ENCODE measurements around the gene RPS18. TPM values are rescaled to one million over a fixed set of nuclear protein-coding genes. Genes with fewer than 3 reads are reported as not detected.

Gene RPS18
- total RNA-seq, 1 experiment from 2014 or later: 3,216 TPM

GRCh38 chr6:33314943-33315792 is 43.3 kb downstream of the RPS18 start:
- H4K20me1 ChIP-seq (ENCODE audit: control insufficient read depth, insufficient read depth, insufficient read length): no peaks in the 10 kb centered on the region
- H2BK5ac ChIP-seq (ENCODE audit: insufficient read length, low read length): no peak overlapping the region
- H3K4me2 ChIP-seq (ENCODE audit: insufficient read depth, insufficient read length, low read length): peak overlapping the region; percentile 92
- H2AK5ac ChIP-seq (ENCODE audit: insufficient read length, low read length): no peak overlapping the region
- H2BK12ac ChIP-seq (ENCODE audit: insufficient read length, low read depth, low read length): no peak overlapping the region
- H4K91ac ChIP-seq (ENCODE audit: insufficient read length, low read depth, low read length): no peak overlapping the region
- H2BK20ac ChIP-seq (ENCODE audit: low read depth, low read length, poor library complexity, severe bottlenecking): no peak overlapping the region
- no peak overlapping the region for H4K5ac ChIP-seq (ENCODE audit: insufficient read length, low read depth, low read length)
- H3K4ac ChIP-seq (ENCODE audit: low read depth, low read length): no peak overlapping the region
- DNase-seq: peak; percentile 79
- peaks cover 47 to 52% of the 10 kb centered on the region in 2 experiments for H3K4me1 Mint-ChIP-seq
- peaks cover 31% of the 10 kb centered on the region for H3K23me2 ChIP-seq (ENCODE audit: insufficient read length, low read depth, low read length, poor library complexity, severe bottlenecking)
- no CpG with 5 or more reads among the region's 47 CpGs for WGBS (ENCODE audit: extremely low coverage, insufficient read length, low lambda C conversion rate)
- no peaks in the 10 kb centered on the region for H3K4me1 ChIP-seq (ENCODE audit: insufficient read depth, low read length)
- H3K56ac ChIP-seq (ENCODE audit: insufficient read length, low read depth, low read length): no peak overlapping the region
- H3K9ac ChIP-seq (ENCODE audit: extremely low read depth, insufficient read length, low read length): no peak overlapping the region
- no peaks in the 10 kb centered on the region for H3K9me3 Mint-ChIP-seq
- H3K27ac ChIP-seq (ENCODE audit: insufficient read length, low read depth, low read length): no peak overlapping the region
- no peak overlapping the region for H3K14ac ChIP-seq (ENCODE audit: insufficient read depth, low read length)
- no peak for TF ChIP-seq CTCF (conservative IDR thresholded peaks at IDR 0.05)
- H3K23ac ChIP-seq (ENCODE audit: insufficient read length, low read depth, low read length): no peak overlapping the region
- H3K79me2 ChIP-seq (ENCODE audit: insufficient read depth, low read length): no peaks in the 10 kb centered on the region; the same call in 1 of the 2 replicates
- no peak overlapping the region for H2BK120ac ChIP-seq (ENCODE audit: low read depth, low read length, poor library complexity, severe bottlenecking)
- H3K79me1 ChIP-seq (ENCODE audit: insufficient read depth, low read depth, low read length, poor library complexity, severe bottlenecking): peaks cover under 1% of the 10 kb centered on the region
- no peaks in the 10 kb centered on the region for H3K27me3 ChIP-seq (ENCODE audit: insufficient read depth, low read length)
- H3K27me3 Mint-ChIP-seq (ENCODE audit: low read depth): no peaks in the 10 kb centered on the region; the same call in 1 of the 2 replicates
- H4K8ac ChIP-seq (replicated peaks; ENCODE audit: insufficient read length, low read depth, low read length): no peak overlapping the region
- H2AFZ ChIP-seq (ENCODE audit: low read length): no peak overlapping the region
- no peaks in the 10 kb centered on the region for H3K9me3 ChIP-seq (ENCODE audit: control insufficient read depth, low read depth, low read length)
- H3K27ac Mint-ChIP-seq: peak overlapping the region in 1 of 3 experiments; percentile 68; a peak in 2 of 7 replicates
- no peak overlapping the region for H2BK15ac ChIP-seq (ENCODE audit: low read depth, low read length)
- H3K18ac ChIP-seq (ENCODE audit: insufficient read length, low read depth, low read length): peak overlapping the region; percentile 9
- no peak overlapping the region for H3T11ph ChIP-seq (ENCODE audit: low read length)
- H3K36me3 Mint-ChIP-seq (ENCODE audit: insufficient read depth in 1 of 3, low read depth in 3 of 3): peaks cover 14 to 34% (median 26%) of the 10 kb centered on the region in 3 experiments; a peak in 6 of 7 replicates
- H3K4me3 Mint-ChIP-seq: peak overlapping the region; percentile 83 to 97

All from H9 (cell line).